ENCODE results near the gene CHEK1. TPM values are rescaled to one million over a fixed set of nuclear protein-coding genes. Genes with fewer than 3 reads are reported as not detected.

Gene CHEK1
- total and polyA plus RNA-seq, 5 donors, result 0.32 to 2.5 (median 1.7) TPM

DNA sequence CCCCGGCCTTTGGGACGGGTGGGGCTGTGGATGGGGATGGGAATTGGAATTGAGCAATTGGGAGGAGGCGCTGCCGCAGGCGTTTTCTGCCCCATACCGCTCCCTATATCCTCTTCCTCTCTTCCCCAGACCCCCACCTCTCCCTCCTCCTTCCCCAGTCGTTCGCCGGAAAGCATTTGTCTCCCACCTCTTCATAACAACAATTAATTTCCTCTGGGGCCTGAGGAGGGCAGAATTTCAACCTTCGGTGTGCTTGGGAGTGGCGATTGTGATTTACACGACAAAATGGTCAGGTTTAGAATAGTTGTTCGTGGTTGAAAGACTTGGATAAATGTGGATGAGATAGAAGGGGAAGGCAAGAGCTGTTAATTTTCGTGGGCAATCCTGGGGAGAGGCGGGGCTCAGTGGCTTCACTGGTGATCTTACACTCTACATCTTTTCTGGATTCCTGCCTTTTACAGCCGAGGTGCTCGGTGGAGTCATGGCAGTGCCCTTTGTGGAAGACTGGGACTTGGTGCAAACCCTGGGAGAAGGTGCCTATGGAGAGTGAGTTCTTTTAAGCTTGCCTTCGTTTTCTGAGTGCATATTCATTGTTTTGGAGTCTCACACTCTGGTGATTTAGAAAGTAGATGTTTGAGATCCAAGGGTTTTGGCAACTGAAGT lies 1.5 kb downstream of the CHEK1 start:
- no peaks in the 10 kb centered on the region for H3K9me3 ChIP-seq (ENCODE audit: control insufficient read depth, low read length)
- DNase-seq (no peak), ATAC-seq (no peak)
- H3K4me3 ChIP-seq (ENCODE audit: low read length), result peak overlapping the region; percentile 50
- no peak overlapping the region for H3K27ac ChIP-seq (ENCODE audit: low read length)
- H3K27me3 ChIP-seq (ENCODE audit: control insufficient read depth, insufficient read depth), result no peaks in the 10 kb centered on the region
- H3K4me1 ChIP-seq (ENCODE audit: control insufficient read depth, insufficient read depth, low read length), result peaks cover 5% of the 10 kb centered on the region
- intact Hi-C loops (cut with DNase I), result loop anchor here in 1 of 4 donors (10.0 kb wide), 1 partner anchor 248 kb away; no protein-coding TSS in a partner anchor
- WGBS, result under 1% methylated on average over 18 of the region's 18 CpGs

DNA sequence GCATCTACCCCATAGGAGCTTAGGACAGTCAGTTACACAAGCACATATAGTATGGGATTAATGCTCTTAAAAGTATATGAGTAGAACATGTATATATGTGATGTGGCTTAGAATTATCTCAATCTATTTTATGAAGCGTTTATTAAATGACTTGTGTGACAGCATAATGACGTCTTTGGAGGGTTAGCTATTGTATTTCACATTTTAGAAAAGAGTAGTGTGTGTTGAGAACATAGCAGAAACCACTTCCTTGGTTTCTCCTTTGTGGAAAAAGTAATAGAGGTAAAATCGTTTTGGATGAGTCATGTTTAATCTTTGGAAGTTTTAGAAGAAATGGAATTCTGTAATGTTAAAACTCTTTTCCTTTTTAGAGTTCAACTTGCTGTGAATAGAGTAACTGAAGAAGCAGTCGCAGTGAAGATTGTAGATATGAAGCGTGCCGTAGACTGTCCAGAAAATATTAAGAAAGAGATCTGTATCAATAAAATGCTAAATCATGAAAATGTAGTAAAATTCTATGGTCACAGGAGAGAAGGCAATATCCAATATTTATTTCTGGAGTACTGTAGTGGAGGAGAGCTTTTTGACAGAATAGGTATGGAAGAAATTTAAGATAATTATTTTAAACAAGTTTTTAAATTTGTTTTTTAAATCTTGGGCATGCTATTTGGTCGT lies 2.4 kb downstream of the CHEK1 start:
- intact Hi-C loops (cut with DNase I), result loop anchor here in 1 of 4 donors (10.0 kb wide), 1 partner anchor 247 kb away; no protein-coding TSS in a partner anchor
- H3K27me3 ChIP-seq (ENCODE audit: control insufficient read depth, insufficient read depth), result no peaks in the 10 kb centered on the region
- DNase-seq (no peak), ATAC-seq (no peak)
- no peak overlapping the region for H3K27ac ChIP-seq (ENCODE audit: low read length)
- peaks cover 5% of the 10 kb centered on the region for H3K4me1 ChIP-seq (ENCODE audit: control insufficient read depth, insufficient read depth, low read length)
- H3K4me3 ChIP-seq (ENCODE audit: low read length), result no peak overlapping the region
- no peaks in the 10 kb centered on the region for H3K9me3 ChIP-seq (ENCODE audit: control insufficient read depth, low read length)
- WGBS, result 71% methylated on average over 7 of the region's 7 CpGs

DNA sequence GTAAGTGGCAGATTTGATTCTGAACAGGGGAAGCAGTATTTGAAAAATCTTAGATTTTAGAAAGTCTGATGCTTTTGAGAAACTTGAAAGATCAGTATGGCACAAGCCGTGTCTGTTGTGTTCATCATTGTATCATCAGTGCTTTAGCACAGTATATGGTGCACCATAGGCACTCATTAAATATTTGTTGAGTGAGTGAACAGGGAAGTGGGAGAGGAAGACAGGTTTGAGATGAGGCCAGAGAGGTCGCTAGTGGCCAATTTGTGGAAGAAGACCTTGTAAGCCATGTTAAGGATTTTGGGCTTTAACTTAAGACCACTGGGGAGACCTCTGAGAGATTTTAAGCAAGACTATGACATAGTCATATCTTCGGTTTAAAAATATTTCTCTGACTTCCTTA lies 12.9 kb downstream of the CHEK1 start:
- DNase-seq (no peak), ATAC-seq (no peak)
- WGBS, result 83% methylated on average over 3 of the region's 3 CpGs
- H3K4me3 ChIP-seq (ENCODE audit: low read length), result no peak overlapping the region
- H3K4me1 ChIP-seq (ENCODE audit: control insufficient read depth, insufficient read depth, low read length), result no peaks in the 10 kb centered on the region
- no peak overlapping the region for H3K27ac ChIP-seq (ENCODE audit: low read length)
- intact Hi-C loops (cut with DNase I), result no loop called here
- no peaks in the 10 kb centered on the region for H3K27me3 ChIP-seq (ENCODE audit: control insufficient read depth, insufficient read depth)
- no peaks in the 10 kb centered on the region for H3K9me3 ChIP-seq (ENCODE audit: control insufficient read depth, low read length)

DNA sequence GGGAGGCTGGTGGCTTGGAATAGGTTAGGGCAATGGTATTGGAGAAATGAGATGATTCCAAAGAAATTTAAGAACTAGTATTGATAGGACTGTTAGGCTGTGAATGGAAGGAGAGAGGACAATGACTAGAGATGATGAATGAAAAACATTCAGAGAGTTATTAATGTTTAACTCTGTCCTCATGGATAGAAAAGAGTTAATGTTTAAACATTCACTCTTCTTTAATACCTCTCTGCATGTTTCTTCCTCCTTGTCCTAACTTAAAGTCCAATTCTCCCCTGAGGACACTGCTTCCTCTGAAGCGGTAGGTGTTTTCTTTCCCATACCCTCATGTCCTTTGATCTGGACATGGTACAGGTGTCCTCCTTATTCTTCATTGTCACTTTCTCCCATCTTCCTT lies 13.4 kb downstream of the CHEK1 start:
- no peak for ATAC-seq
- no peaks in the 10 kb centered on the region for H3K9me3 ChIP-seq (ENCODE audit: control insufficient read depth, low read length)
- H3K4me3 ChIP-seq (ENCODE audit: low read length), result no peak overlapping the region
- 89% methylated on average over 1 of the region's 1 CpG for WGBS
- intact Hi-C loops (cut with DNase I), result no loop called here
- DNase-seq, result no peak
- H3K27ac ChIP-seq (ENCODE audit: low read length), result no peak overlapping the region
- no peaks in the 10 kb centered on the region for H3K27me3 ChIP-seq (ENCODE audit: control insufficient read depth, insufficient read depth)
- H3K4me1 ChIP-seq (ENCODE audit: control insufficient read depth, insufficient read depth, low read length), result no peaks in the 10 kb centered on the region

DNA sequence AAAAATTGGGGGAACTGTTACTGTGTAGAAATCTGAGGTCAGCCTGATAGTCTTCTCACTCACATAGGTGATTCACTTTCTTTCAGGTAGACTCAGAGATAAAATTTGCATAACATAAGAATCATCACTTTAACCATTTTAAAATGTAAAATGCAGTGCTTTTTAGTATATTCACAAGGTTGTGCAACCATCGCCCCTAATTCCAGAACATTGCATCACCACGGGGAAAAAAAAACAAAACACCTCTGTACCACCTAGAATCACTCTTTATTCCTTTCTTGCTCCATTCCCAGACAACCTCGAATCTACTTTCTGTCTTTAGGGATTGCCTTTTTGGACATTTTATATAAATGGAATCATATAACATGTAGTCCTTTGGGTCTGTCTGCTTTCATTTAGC lies 20.9 kb downstream of the CHEK1 start:
- no peak for DNase-seq
- intact Hi-C loops (cut with DNase I), result loop anchor here in 1 of 4 donors (10.0 kb wide), 1 partner anchor 229 kb away; no protein-coding TSS in a partner anchor
- ATAC-seq, result no peak
- no peaks in the 10 kb centered on the region for H3K4me1 ChIP-seq (ENCODE audit: control insufficient read depth, insufficient read depth, low read length)
- WGBS, result 95% methylated on average over 3 of the region's 3 CpGs
- no peaks in the 10 kb centered on the region for H3K9me3 ChIP-seq (ENCODE audit: control insufficient read depth, low read length)
- no peak overlapping the region for H3K27ac ChIP-seq (ENCODE audit: low read length)
- H3K27me3 ChIP-seq (ENCODE audit: control insufficient read depth, insufficient read depth), result no peaks in the 10 kb centered on the region
- no peak overlapping the region for H3K4me3 ChIP-seq (ENCODE audit: low read length)

DNA sequence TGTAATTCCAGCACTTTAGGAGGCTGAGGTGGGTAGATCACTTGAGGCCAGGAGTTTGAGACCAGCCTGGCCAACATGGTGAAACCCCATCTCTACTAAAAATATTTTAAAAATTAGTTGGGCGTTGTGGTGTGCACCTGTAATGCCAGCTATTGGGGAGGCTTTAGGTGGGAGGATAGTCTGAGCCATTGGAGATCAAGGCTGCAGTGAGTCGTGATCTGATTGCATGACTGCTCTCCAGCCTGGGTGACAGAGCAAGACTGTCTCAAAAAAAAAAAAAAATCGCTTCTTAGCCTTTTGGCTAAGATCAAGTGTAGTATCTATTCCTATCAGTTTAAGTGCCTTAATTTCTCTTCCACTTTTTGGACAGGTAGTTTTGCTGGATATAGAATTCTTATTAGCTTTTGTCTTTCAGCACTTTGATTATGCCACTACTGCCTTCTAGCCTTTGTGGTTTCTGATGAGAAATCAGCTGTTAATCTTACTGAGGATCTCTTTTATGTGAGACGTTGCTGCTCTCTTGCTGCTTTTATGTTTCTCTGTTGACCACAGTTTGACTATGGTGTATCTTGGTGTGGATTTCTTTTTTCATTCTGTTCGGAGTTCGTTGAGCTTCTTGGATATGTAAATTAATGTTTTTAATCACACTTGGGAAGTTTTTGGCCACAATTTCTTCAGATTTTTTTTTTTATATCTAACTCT lies 24.7 kb downstream of the CHEK1 start:
- no peaks in the 10 kb centered on the region for H3K9me3 ChIP-seq (ENCODE audit: control insufficient read depth, low read length)
- H3K27me3 ChIP-seq (ENCODE audit: control insufficient read depth, insufficient read depth), result no peaks in the 10 kb centered on the region
- H3K4me1 ChIP-seq (ENCODE audit: control insufficient read depth, insufficient read depth, low read length), result no peaks in the 10 kb centered on the region
- no peak overlapping the region for H3K4me3 ChIP-seq (ENCODE audit: low read length)
- H3K27ac ChIP-seq (ENCODE audit: low read length), result no peak overlapping the region
- no peak for DNase-seq
- intact Hi-C loops (cut with DNase I), result loop anchor here in 1 of 4 donors (10.0 kb wide), 1 partner anchor 225 kb away; no protein-coding TSS in a partner anchor
- no peak for ATAC-seq
- WGBS, result 88% methylated on average over 6 of the region's 6 CpGs

DNA sequence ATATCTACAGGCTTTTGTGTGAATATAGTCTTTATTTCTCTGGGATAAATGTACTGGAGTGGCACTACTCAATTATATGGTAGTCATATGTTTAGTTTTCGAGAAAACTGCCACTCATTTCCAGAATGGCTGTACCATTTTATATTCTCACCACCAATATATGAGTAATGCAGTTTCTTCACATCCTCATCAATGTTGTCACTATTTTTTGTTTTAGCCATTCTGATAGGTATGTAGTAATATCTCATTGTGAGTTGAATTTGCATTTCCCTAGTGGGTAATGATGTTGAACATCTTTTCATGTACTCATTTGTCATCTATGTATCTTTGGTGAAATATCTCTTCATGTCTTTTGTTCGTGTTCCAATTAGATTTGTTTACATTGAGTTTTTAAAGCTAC lies 37.7 kb downstream of the CHEK1 start:
- no peak for ATAC-seq
- intact Hi-C loops (cut with DNase I), result no loop called here
- DNase-seq, result no peak
- H3K27me3 ChIP-seq (ENCODE audit: control insufficient read depth, insufficient read depth), result no peaks in the 10 kb centered on the region
- no peaks in the 10 kb centered on the region for H3K4me1 ChIP-seq (ENCODE audit: control insufficient read depth, insufficient read depth, low read length)
- H3K27ac ChIP-seq (ENCODE audit: low read length), result no peak overlapping the region
- no peaks in the 10 kb centered on the region for H3K9me3 ChIP-seq (ENCODE audit: control insufficient read depth, low read length)
- WGBS, result 90% methylated on average over 2 of the region's 2 CpGs
- no peak overlapping the region for H3K4me3 ChIP-seq (ENCODE audit: low read length)

DNA sequence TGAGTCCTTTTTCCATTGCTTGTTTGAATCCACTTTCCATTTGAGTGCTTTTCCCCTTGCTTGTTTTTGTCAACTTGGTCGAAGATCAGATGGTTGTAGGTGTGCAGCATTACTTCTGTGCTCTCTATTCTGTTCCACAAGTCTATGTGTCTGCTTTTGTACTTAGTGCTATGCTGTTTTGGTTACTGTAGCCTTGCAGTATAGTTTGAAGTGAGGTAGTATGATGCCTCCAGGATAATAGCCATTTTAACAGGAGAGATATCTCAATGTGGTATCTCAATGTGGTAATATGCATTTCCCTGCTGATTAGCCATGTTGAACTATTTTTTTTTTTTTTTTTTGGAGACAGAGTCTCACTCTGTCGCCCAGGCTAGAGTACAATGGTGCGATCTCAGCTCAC lies 38.9 kb downstream of the CHEK1 start:
- Histone ChIP-seq H3K27me3 (ENCODE audit: control insufficient read depth, insufficient read depth) (no peaks in the 10 kb centered on the region), H3K9me3 (ENCODE audit: control insufficient read depth, low read length) (no peaks in the 10 kb centered on the region), H3K4me1 (ENCODE audit: control insufficient read depth, insufficient read depth, low read length) (no peaks in the 10 kb centered on the region), H3K4me3 (ENCODE audit: low read length) (no peak overlapping the region), H3K27ac (ENCODE audit: low read length) (no peak overlapping the region)
- DNase-seq, result no peak
- ATAC-seq, result no peak
- 94% methylated on average over 3 of the region's 3 CpGs for WGBS
- intact Hi-C loops (cut with DNase I), result no loop called here

DNA sequence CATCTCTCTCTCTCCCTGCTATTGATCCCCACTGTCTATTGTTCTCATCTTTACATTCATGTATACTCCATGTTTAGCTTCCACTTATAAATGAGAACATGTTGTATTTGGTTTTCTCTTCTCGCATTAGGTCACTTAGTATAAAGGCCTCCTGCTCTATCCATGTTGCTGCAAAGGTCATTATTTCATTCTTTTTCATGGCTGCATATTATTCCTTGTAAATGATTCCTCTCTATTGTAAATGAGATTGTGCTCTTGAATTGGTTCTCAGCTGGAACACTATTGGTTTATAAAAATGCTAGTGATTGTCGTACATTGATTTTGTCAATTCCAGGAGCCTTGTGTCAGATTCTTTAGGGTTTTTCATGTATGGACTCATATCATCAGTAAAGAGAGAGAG lies 42.2 kb downstream of the CHEK1 start:
- over 99% methylated on average over 2 of the region's 2 CpGs for WGBS
- DNase-seq, result no peak
- Histone ChIP-seq H3K27ac (ENCODE audit: low read length) (no peak overlapping the region), H3K4me1 (ENCODE audit: control insufficient read depth, insufficient read depth, low read length) (no peaks in the 10 kb centered on the region), H3K4me3 (ENCODE audit: low read length) (no peak overlapping the region), H3K9me3 (ENCODE audit: control insufficient read depth, low read length) (no peaks in the 10 kb centered on the region), H3K27me3 (ENCODE audit: control insufficient read depth, insufficient read depth) (no peaks in the 10 kb centered on the region)
- intact Hi-C loops (cut with DNase I), result no loop called here
- no peak for ATAC-seq

DNA sequence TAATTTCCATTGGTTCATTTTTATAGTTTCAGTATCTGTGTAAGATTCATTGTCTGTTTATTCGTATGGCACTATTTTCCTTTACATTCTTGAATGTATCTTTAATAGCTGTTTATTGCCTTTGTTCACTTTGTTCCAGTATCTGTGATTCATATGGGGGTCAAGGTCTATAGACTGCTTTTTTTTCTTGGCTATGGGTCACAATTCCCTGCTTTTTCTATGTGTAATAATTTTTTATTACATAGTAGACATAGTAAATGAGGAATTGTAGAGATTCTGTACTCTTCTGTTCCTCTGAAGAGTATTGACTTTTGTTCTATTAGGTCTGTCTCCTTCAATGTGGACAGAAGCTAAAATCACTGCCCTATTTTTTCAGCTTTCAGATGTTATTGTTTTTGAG lies 45.2 kb downstream of the CHEK1 start:
- H3K27ac ChIP-seq (ENCODE audit: low read length), result no peak overlapping the region
- no peaks in the 10 kb centered on the region for H3K4me1 ChIP-seq (ENCODE audit: control insufficient read depth, insufficient read depth, low read length)
- intact Hi-C loops (cut with DNase I), result no loop called here
- H3K4me3 ChIP-seq (ENCODE audit: low read length), result no peak overlapping the region
- ATAC-seq (no peak), DNase-seq (no peak)
- 96% methylated on average over 1 of the region's 1 CpG for WGBS
- H3K9me3 ChIP-seq (ENCODE audit: control insufficient read depth, low read length), result no peaks in the 10 kb centered on the region
- H3K27me3 ChIP-seq (ENCODE audit: control insufficient read depth, insufficient read depth), result no peaks in the 10 kb centered on the region

DNA sequence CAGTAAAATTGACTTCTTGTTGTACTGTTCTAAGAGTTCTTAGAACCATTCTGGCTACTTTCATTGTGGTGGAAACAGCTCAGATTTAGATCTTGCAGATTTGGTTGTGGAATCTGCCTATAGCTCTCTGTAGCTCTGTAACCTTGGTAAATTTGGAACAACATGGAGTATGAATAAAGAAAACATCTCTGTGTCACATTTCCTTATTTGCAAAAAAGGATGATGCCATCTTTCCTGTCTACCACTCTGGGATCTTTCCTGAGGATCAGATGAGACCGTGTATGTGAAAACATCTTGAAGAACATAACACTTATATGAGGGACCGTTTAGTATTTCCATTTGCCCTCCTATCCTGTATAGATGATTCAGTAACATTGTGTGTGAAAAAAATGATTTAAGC lies 46.6 kb downstream of the CHEK1 start:
- Histone ChIP-seq H3K27ac (ENCODE audit: low read length) (no peak overlapping the region), H3K27me3 (ENCODE audit: control insufficient read depth, insufficient read depth) (no peaks in the 10 kb centered on the region), H3K4me1 (ENCODE audit: control insufficient read depth, insufficient read depth, low read length) (no peaks in the 10 kb centered on the region), H3K4me3 (ENCODE audit: low read length) (no peak overlapping the region), H3K9me3 (ENCODE audit: control insufficient read depth, low read length) (no peaks in the 10 kb centered on the region)
- DNase-seq, result no peak
- intact Hi-C loops (cut with DNase I), result no loop called here
- WGBS, result 74% methylated on average over 2 of the region's 2 CpGs
- no peak for ATAC-seq

All from right cardiac atrium (tissue), 5 donors.